Testis (tissue), 2 donors: Measurements from ENCODE around the gene BCAR3.

Source experiments
- CTCF ChIP-seq, 3 experiments: fragments of 450-650 bp in 2 of 3; fragments of 200-600 bp in 1 of 3; sonication (generic) in 1 of 3; IDR thresholded peaks; one replicate each; pipeline ENCODE4 v1.5.1; 2016 to 2019; ENCODE audit warnings: antibody characterized with exemption in 3 of 3, mild to moderate bottlenecking in 2 of 3, moderate library complexity in 1 of 3
- POLR2A ChIP-seq: fragments of 450-650 bp; IDR thresholded peaks from one replicate; pipeline ENCODE4 v1.6.1; 2017; ENCODE audit warnings: antibody characterized with exemption, mild to moderate bottlenecking, moderate library complexity

GRCh38 chr1:93656491-93656890 is 25.1 kb downstream of the BCAR3 start:
- TF ChIP-seq CTCF (IDR thresholded peaks at IDR 0.05) (no peak), POLR2A (no peak)
